ENCODE measurements around the gene OR5D18.
"Not testable (repeated sequence)": the region's sequence is repeated elsewhere in the genome, so short reads cannot be mapped to it uniquely, and the experiment has no call there.

The OR5D18 gene

GRCh38 chr11:55819330-55819729 lies at the start of gene OR5D18:
Gene OR5D18 (plus strand): TSS chr11:55819630. CDS start chr11:55819630, 0 bp downstream.
- DNase-seq: no peak

GRCh38 chr11:55773138-55773537 lies 46.3 kb upstream of the OR5D18 start, which contains the start of gene OR5D13:
Gene OR5D13 (plus strand): TSS chr11:55773438. CDS start chr11:55773438, 0 bp downstream.
- no peak for DNase-seq

GRCh38 chr11:55791606-55792005 lies 27.8 kb upstream of the OR5D18 start:
- DNase-seq: no peak

- no peak for DNase-seq
Observed at GRCh38 chr11:55793321-55793720, 26.1 kb upstream of the OR5D18 start.

- no peak for DNase-seq
Observed at GRCh38 chr11:55795256-55795655, 24.2 kb upstream of the OR5D18 start, which contains the start of gene OR5D14. Gene OR5D14 (plus strand): TSS chr11:55795556. CDS start chr11:55795556, 0 bp downstream.

- no peak for DNase-seq
Observed at GRCh38 chr11:55806248-55806647, 13.2 kb upstream of the OR5D18 start.

- no peak for DNase-seq
Observed at GRCh38 chr11:55811067-55811466, 8.4 kb upstream of the OR5D18 start, which contains the start of gene OR5L1. Gene OR5L1 (plus strand): TSS chr11:55811367. CDS start chr11:55811467, 100 bp downstream.

GRCh38 chr11:55826919-55827318 lies 7.5 kb downstream of the OR5D18 start, which contains the start of gene OR5L2:
Gene OR5L2 (plus strand): TSS chr11:55827219. CDS start chr11:55827219, 0 bp downstream.
- DNase-seq: no peak

GRCh38 chr11:55838452-55838851 lies 19.0 kb downstream of the OR5D18 start, which contains the start of gene OR5D16:
Gene OR5D16 (plus strand): TSS chr11:55838752. CDS start chr11:55838752, 0 bp downstream.
- no peak for DNase-seq

GRCh38 chr11:55847453-55847852 lies 28.0 kb downstream of the OR5D18 start:
- DNase-seq: no peak

GRCh38 chr11:55849037-55849436 lies 29.6 kb downstream of the OR5D18 start:
- no peak for DNase-seq

- DNase-seq: no peak
Observed at GRCh38 chr11:55852141-55852540, 32.7 kb downstream of the OR5D18 start.

GRCh38 chr11:55854704-55855103 lies 35.3 kb downstream of the OR5D18 start:
- DNase-seq: no peak

GRCh38 chr11:55867354-55867753 lies 47.9 kb downstream of the OR5D18 start:
- DNase-seq: not testable (repeated sequence)

Data from left hindlimb (tissue), 1 donor.